ENCODE results near the gene RPL37. TPM values are rescaled to one million over a fixed set of nuclear protein-coding genes. Genes with fewer than 3 reads are reported as not detected.
"Not testable (repeated sequence)": the region's sequence is repeated elsewhere in the genome, so short reads cannot be mapped to it uniquely, and the experiment has no call there.

The RPL37 gene
- total RNA-seq, 1 donor from 2014 or later, result 1,420 TPM

- TF ChIP-seq, protein P1, sequence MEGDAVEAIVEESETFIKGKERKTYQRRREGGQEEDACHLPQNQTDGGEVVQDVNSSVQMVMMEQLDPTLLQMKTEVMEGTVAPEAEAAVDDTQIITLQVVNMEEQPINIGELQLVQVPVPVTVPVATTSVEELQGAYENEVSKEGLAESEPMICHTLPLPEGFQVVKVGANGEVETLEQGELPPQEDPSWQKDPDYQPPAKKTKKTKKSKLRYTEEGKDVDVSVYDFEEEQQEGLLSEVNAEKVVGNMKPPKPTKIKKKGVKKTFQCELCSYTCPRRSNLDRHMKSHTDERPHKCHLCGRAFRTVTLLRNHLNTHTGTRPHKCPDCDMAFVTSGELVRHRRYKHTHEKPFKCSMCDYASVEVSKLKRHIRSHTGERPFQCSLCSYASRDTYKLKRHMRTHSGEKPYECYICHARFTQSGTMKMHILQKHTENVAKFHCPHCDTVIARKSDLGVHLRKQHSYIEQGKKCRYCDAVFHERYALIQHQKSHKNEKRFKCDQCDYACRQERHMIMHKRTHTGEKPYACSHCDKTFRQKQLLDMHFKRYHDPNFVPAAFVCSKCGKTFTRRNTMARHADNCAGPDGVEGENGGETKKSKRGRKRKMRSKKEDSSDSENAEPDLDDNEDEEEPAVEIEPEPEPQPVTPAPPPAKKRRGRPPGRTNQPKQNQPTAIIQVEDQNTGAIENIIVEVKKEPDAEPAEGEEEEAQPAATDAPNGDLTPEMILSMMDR (IDR thresholded peaks at IDR 0.05; ENCODE audit: unreplicated experiment), result no peak
- Mint-ChIP-seq H3K4me1 (peaks cover 20% of the 10 kb centered on the region), H3K9me3 (no peaks in the 10 kb centered on the region), H3K36me3 (peaks cover 5% of the 10 kb centered on the region), H3K4me3 (peak overlapping the region; percentile 88), H3K27me3 (ENCODE audit: low read depth) (no peaks in the 10 kb centered on the region), H3K27ac (peak overlapping the region; percentile 96)
- peak; percentile 66 to 75 for DNase-seq (ENCODE audit: low spot score in 2 of 2, unreplicated experiment in 2 of 2)
Measured at GRCh38 chr5:40797273-40798011, 37.6 kb downstream of the RPL37 start.

DNA sequence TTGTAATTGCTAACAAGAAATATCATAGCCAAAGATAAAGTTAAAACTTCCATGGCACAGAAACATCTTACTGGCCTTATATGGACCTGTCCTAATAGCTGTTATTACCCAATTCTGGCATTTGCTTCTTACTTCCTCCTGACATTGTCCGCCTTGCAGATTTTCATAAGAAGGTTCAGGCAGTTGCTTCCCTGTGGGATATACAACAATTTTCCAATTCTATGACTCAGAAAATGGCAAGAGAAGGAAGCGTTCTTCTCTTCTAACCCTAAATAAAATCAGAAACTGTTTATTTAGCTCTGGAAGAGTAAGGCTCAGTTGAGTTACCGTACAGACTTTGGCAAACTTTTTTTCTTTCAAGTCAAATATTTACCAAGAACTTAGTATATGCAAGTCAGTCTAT lies 38.5 kb downstream of the RPL37 start:
- TF ChIP-seq, protein P1 (IDR thresholded peaks at IDR 0.05; ENCODE audit: unreplicated experiment), result no peak
- Mint-ChIP-seq H3K4me3 (peak overlapping the region; percentile 88), H3K4me1 (peaks cover 22% of the 10 kb centered on the region), H3K27ac (no peak overlapping the region), H3K36me3 (peaks cover 5% of the 10 kb centered on the region), H3K9me3 (no peaks in the 10 kb centered on the region), H3K27me3 (ENCODE audit: low read depth) (no peaks in the 10 kb centered on the region)
- no peak for DNase-seq (ENCODE audit: low spot score in 2 of 2, unreplicated experiment in 2 of 2)

DNA sequence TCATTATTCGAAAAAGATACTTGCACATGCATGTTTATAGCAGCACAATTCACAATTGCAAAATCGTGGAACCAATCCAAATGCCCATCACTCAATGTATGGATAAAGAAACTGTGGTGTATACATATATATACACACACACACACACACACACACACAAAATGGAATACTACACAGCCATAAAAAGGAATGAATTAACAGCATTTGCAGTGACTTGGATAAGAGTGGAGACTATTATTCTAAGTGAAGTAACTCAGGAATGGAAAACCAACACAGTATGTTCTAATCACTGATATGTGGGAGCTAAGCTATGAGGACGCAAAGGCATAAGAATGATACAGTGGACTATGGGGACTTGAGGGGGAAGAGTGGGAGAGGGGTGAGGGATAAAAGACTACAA lies 40.1 kb downstream of the RPL37 start:
- peaks cover 22% of the 10 kb centered on the region for H3K4me1 Mint-ChIP-seq
- H3K36me3 Mint-ChIP-seq; H3K4me3 Mint-ChIP-seq; DNase-seq (ENCODE audit: low spot score in 2 of 2, unreplicated experiment in 2 of 2); H3K27ac Mint-ChIP-seq; H3K27me3 Mint-ChIP-seq (ENCODE audit: low read depth); H3K9me3 Mint-ChIP-seq: not testable (repeated sequence)

DNA sequence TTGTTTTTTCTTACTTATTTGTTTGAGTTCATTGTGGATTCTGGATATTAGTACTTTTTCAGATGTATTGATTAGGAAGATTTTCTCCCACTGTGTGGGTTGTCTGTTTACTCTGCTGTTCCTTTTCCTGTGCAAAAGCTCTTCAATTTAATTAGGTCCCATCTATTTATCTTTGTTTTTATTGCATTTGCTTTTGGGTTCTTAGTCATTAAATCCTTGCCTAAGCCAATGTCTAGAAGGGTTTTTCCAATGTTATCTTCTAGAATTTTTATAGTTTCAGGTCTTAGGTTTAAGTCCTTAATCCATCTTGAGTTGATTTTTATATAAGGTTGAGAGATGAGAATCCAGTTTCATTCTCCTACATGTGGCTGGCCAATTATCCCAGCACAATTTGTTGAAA lies 40.7 kb downstream of the RPL37 start:
- H3K36me3 Mint-ChIP-seq; H3K27me3 Mint-ChIP-seq (ENCODE audit: low read depth); DNase-seq (ENCODE audit: low spot score in 2 of 2, unreplicated experiment in 2 of 2); H3K4me3 Mint-ChIP-seq; H3K9me3 Mint-ChIP-seq; H3K27ac Mint-ChIP-seq: not testable (repeated sequence)
- H3K4me1 Mint-ChIP-seq, result peaks cover 20% of the 10 kb centered on the region

DNA sequence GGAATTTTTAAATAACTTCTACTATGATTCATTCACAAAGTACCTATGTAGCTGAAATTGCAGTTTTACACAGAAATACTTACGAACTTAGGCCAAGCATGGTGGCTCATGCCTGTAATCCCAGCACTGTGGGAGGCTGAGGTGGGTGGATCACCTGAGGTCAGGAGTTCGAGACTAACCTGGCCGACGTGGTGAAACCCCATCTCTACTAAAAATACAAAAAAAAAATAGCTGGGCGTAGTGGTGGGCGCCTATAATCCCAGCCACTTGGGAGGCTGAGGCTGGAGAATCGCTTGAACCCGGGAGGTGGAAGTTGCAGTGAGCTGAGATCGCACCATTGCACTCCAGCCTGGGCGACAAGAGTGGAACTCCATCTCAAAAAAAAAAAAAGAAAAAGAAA lies 42.3 kb downstream of the RPL37 start:
- Mint-ChIP-seq H3K36me3 (peaks cover 14% of the 10 kb centered on the region), H3K4me1 (peaks cover 14% of the 10 kb centered on the region), H3K9me3 (peaks cover 10% of the 10 kb centered on the region)
- DNase-seq (ENCODE audit: low spot score in 2 of 2, unreplicated experiment in 2 of 2); H3K27me3 Mint-ChIP-seq (ENCODE audit: low read depth); H3K4me3 Mint-ChIP-seq; H3K27ac Mint-ChIP-seq: not testable (repeated sequence)

- no peak for DNase-seq (ENCODE audit: low spot score in 2 of 2, unreplicated experiment in 2 of 2)
- peaks cover 13% of the 10 kb centered on the region for H3K9me3 Mint-ChIP-seq
- H3K4me1 Mint-ChIP-seq, result peaks cover 8% of the 10 kb centered on the region
- no peak overlapping the region for H3K4me3 Mint-ChIP-seq
- peaks cover 18% of the 10 kb centered on the region for H3K36me3 Mint-ChIP-seq
- no peak overlapping the region for H3K27ac Mint-ChIP-seq
- no peaks in the 10 kb centered on the region for H3K27me3 Mint-ChIP-seq (ENCODE audit: low read depth)
- TF ChIP-seq, protein P1 (IDR thresholded peaks at IDR 0.05; ENCODE audit: unreplicated experiment), result no peak
Measured at GRCh38 chr5:40791715-40792139, 43.3 kb downstream of the RPL37 start.

GRCh38 chr5:40790947-40791593 lies 44.0 kb downstream of the RPL37 start:
- peaks cover 22% of the 10 kb centered on the region for H3K36me3 Mint-ChIP-seq
- H3K9me3 Mint-ChIP-seq, result peaks cover 13% of the 10 kb centered on the region
- no peak overlapping the region for H3K27ac Mint-ChIP-seq
- no peak overlapping the region for H3K4me3 Mint-ChIP-seq
- no peak for DNase-seq (ENCODE audit: low spot score in 2 of 2, unreplicated experiment in 2 of 2)
- H3K4me1 Mint-ChIP-seq, result peaks cover 4% of the 10 kb centered on the region
- no peaks in the 10 kb centered on the region for H3K27me3 Mint-ChIP-seq (ENCODE audit: low read depth)
- TF ChIP-seq, protein P1 (IDR thresholded peaks at IDR 0.05; ENCODE audit: unreplicated experiment), result no peak

DNA sequence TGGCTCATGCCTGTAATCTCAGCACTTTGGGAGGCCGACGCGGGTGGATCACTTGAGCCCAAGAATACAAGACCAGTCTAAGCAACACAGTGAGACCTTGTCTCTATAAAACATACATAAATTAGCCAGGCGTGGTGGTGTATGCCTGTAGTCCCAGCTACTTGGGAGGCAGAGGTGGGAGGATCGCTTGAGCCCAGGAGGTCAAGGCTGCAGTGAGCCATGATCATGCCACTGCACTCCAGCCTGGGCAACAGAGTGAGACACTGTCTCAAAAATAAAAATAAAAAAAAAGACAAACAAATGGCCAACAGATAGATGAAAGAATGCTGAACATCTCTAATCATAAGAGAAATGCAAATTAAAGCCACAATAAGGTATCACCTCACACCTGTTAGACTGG lies 46.1 kb downstream of the RPL37 start:
- Mint-ChIP-seq H3K9me3 (peaks cover 13% of the 10 kb centered on the region), H3K36me3 (peaks cover 19% of the 10 kb centered on the region)
- H3K27me3 Mint-ChIP-seq (ENCODE audit: low read depth); H3K4me3 Mint-ChIP-seq; H3K27ac Mint-ChIP-seq; H3K4me1 Mint-ChIP-seq; DNase-seq (ENCODE audit: low spot score in 2 of 2, unreplicated experiment in 2 of 2): not testable (repeated sequence)
